ENCODE data around the gene CASK.
"Not testable (repeated sequence)": the region's sequence is repeated elsewhere in the genome, so short reads cannot be mapped to it uniquely, and the experiment has no call there.

CASK gene

DNA sequence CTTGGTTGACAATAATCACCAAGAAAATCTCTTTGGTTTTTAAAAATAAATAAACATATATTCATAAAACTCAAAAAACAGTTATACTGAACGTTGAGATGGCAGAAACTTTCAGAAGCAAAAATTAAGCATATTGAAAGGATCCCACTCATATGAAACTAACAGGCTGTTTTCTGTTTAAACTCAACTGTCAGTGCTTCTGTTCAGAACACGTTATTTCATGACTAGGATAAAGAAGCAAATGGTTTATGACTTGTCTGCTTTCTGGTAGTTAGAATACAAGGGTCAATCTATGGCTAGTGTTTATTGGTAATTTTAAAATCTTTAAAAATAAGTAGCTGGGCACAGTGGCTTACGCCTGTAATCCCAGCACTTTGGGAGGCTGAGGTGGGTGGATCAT, 195.2 kb downstream of the CASK start:
- no peak for DNase-seq

- DNase-seq, result no peak
Measured at GRCh38 chrX:41723826-41724225, 199.5 kb downstream of the CASK start, which contains the start of gene GPR82. Gene GPR82 (plus strand): TSS chrX:41724181. CDS start chrX:41727027, 2,846 bp downstream.

DNA sequence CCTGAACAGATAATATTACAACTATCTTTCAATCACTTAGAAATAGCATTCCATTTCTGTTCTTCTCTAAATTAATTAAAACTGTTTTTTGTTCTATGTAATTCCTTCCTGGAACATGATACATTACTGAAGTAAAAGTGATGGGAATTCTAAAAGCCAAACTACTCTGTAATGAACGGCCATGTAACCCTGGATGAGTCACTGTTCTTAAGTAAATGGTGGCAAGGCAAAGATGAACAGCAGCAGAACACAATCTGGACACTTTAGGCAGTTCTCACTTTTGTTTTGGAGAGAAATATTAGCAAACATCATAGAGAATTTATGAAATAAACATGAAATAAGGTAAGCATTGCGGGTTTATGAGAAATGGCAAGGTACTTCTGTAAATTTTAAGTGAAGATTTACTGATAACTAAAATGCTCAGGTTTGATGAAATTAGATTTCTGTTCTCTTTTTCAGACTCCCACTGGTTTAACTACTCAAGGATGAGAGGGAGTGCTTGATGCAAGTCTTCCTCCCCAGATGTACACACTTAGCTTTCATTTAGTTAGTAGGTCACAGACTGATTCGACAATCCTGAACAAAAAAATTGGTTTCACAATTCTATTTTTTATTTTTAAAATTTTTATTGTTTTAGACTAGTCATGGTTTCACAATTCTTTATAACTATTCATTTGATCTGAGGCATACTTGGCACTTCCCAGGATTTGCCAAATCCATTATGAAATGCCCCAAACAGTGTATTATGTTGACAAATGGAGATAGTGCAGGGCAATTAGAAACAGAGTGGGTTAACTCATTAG, 200.3 kb downstream of the CASK start:
- no peak for DNase-seq

DNA sequence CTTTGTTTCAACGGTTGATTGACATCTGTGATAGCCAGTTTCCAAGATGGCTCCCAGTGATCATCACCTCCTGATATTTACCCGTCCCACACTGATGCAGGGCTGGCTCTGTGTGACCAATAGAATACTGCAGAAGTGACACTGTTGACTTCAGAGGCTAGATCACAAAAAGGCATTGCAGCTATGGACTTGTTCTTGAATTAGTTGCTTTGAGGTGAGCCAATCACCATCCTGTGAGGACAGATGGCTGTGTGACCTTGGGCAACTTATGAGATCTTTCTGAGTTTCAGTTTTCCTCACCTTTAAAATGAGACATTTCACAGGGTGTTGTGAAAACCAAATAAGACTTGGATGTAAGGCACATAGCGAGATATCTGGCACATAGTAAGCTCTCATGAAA, 201.1 kb downstream of the CASK start:
- DNase-seq, result no peak

DNA sequence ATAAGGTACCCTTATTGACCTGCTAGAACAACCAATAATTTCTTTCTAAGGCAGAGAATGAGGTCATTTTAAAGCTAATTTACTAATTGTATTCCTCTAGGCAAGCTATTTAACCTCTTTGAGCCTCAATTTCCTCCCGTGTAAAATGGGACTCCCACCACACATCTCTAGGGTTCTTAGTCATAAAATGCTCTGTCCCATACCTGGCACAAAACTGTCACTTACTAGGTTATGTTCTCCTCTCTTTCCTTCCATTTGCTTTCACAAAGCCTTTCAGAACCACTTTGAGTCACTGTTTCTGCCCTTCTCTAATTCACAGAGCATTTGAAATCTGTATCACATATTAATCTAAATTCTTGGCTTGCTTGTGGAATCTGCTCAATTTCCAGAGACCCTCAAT, 201.8 kb downstream of the CASK start:
- no peak for DNase-seq

- DNase-seq, result no peak
Measured at GRCh38 chrX:41720125-41720779, 203.1 kb downstream of the CASK start.

DNA sequence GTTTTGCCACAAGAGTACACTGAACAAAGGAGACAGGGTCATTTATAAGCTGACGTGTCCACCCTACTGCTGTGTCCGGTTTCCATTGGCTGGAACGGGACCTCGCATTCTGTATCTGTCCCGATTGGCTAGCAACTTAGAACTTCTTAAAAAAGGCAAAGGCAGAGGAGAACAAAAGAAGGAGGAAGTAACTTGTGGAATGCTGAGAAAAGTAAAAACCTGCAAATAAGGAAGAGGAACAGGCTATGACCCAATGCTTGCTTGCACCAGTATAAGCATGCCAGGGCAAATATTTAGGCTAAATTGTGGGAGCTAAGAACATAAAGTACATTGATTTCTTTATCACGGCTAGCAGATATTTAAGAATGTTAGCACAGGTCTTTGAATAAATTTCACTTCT, 203.7 kb downstream of the CASK start:
- DNase-seq, result not testable (repeated sequence)

DNA sequence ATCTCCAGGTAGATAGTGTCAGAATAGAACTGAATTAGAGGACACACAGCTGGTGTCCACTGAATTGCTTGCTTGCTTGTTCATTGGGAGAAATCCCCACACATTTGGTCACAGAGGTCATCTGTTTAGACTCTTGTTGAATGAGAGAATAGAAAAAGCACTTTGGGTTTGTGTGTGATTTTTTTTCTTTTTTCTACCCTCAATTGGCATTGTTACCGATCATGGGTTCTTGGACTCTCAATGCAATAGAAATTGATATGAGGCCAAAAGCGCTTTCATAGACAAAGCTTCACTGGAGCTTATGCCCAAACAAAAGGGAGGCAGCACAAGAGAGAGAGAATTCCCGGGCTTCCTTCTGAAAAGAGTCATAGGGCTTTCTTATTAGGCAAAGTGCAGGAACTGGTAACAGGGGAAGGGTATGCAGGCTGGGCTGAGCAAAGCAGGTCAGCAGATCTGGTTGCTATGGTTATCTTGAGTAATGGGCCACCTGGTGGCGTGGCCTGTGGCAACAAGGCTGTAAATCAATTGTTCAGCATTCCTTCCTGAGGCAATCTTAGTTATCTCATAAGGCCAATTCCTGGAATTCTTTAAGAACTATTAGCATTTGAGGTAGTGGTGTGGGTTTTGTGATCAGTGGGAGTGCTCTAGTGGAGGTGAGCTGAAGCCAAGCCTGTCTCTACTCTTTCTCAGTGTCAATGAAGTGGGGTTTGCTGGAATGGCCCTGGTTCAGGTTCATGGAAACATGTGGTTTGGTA, 204.7 kb downstream of the CASK start:
- no peak for DNase-seq

- no peak for DNase-seq
Measured at GRCh38 chrX:41716767-41717473, 206.4 kb downstream of the CASK start.

- no peak for DNase-seq
Measured at GRCh38 chrX:41716222-41716621, 207.1 kb downstream of the CASK start.

DNA sequence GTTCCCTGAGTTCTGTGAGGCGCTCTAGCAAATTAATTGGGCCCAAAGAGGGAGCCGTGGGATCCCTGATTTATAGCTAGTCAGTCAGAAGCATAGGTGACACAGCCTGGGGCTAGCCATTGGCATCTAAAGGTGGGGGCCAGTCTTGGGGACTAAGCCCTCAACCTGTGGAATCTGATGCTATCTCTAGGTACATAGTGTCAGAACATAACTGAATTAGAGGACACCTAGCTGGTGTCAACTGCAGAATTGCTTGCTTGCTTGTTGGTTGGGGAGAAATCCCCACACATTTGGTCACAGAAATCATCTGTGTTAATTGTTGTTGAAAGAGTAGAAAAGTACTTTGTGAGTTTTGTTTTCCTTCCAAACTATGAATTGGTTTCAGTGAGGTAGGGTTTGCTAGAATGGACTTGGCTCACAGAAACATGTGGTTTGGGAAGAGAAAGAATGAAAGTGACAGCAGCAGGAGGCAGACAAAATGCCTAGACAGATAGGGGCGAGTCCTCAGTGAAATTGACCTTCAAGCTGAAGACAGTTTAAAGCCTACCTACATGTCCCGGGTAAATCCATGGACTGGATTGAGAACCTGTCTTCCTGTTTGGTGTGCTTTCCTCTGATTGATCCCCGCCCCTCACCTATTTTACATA, 212.2 kb downstream of the CASK start:
- no peak for DNase-seq

GRCh38 chrX:41708486-41708885, 214.9 kb downstream of the CASK start:
- no peak for DNase-seq

DNA sequence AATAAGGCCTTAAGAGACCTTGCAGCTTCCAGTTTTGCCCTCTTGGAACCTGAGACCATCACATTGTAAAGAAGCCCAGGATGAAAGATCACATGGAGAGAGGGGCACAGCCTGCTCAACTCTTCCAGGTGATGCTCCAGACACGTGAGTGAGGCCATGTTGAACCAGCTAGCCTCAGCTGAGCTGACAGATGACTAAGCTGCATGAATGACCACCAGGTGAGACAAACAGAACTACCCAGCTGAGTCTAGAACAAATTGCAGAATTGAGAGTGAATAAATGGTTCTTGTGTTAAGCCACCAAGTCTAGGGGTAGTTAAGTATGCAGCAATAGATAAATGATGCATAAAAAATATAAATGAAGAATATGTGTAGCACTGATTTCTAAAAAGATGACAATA, 216.1 kb downstream of the CASK start:
- DNase-seq, result no peak

DNA sequence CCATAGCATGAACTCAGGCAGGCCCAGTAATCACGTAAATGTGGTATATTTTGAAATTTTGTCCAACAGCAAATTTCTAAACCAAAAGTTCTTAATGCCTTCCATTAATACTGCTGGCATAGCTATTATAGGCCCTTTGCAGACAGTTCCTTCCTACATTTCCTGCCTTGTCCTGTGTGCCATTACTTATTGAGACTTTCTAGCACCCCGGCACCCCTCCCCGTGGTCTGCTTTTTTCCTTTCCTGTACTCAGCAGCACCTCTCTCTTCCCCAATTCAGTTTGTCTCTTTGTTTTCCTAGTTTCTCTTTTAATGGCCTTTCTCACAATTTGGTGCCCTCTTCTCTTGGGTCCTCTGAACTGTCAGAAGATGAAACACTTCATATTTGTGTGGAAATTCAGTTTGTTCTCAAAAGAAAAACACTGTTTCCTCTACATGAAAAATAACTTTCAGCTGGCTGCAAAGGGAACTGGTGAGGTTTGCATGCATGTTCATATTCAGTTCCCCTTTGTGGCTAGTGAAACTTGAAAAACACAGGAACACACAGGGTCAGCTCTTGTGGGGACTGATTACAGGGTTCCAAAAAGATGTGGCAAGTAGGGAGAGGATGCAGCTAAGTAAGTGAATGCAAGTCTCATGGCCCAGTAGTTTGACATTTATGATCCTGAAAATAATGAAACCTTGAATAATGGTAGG, 217.5 kb downstream of the CASK start:
- no peak for DNase-seq

- no peak for DNase-seq
Measured at GRCh38 chrX:41705042-41705441, 218.3 kb downstream of the CASK start.

- DNase-seq, result no peak
Measured at GRCh38 chrX:41703574-41704029, 219.8 kb downstream of the CASK start.

DNA sequence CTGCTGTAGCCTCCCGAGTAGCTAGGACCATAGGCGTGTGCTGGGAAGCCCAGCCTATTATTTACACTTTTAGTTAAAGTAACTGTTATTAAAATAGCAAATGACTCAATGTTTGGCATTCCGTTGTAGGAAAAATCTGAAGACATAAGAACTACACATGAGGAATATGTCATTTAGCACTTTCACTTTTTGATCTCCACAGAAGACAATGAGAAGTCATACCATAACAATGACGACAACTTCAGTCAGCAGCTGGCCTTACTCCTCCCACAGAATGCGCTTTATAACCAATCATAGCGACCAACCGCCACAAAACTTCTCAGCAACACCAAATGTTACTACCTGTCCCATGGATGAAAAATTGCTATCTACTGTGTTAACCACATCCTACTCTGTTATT, 227.9 kb downstream of the CASK start:
- DNase-seq, result no peak

GRCh38 chrX:41693024-41693423, 230.3 kb downstream of the CASK start:
- no peak for DNase-seq

GRCh38 chrX:41692162-41692749, 231.1 kb downstream of the CASK start:
- no peak for DNase-seq

GRCh38 chrX:41689711-41690110, 233.6 kb downstream of the CASK start:
- DNase-seq, result no peak

DNA sequence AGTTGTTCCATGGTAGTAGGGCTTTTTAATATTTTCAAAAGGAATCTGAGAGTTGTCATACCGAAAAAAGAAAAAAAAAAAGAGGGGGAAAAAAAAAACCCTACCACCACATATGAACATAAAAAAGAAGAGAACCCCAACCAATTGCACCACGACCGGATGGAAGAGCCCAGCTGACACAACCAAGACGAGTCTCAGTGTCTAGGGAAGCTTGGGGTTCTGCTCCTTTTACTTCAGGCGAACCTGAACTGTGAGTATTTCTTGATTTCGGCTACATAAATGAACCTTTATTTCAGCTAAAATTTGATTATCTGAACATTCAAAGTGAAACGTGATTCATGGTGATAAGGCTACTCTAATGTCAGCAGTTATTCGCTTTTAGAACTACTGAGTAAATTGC, 234.5 kb downstream of the CASK start, which contains the start of gene GPR34:
TSS of gene GPR34 (plus strand) at position 139 of the 400 bp plus-strand sequence. CDS start 6,661 bp downstream, outside the sequence.
- no peak for DNase-seq
